Neural crest cell (in vitro differentiated cells): ENCODE results near the gene ZCCHC12. TPM values are rescaled to one million over a fixed set of nuclear protein-coding genes. Genes with fewer than 3 reads are reported as not detected.

Source experiments
- DNase-seq: peaks from one replicate; pipeline ENCODE4 v3.0.0; 2021; ENCODE audit warnings: low read depth, mixed read lengths, low spot score
- H3K27ac Mint-ChIP-seq: one replicate; pipeline ENCODE4 v1.8.0; 2021; ENCODE audit warnings: mild to moderate bottlenecking, mixed read lengths; ENCODE audit not compliant: unreplicated experiment
- H3K27me3 Mint-ChIP-seq: 2 replicates; pipeline ENCODE4 v1.8.0; 2021; ENCODE audit warnings: low read depth, mild to moderate bottlenecking, mixed read lengths
- H3K36me3 Mint-ChIP-seq: 2 replicates; pipeline ENCODE4 v1.8.0; 2021; ENCODE audit warnings: low read depth, mild to moderate bottlenecking, mixed read lengths
- H3K4me1 Mint-ChIP-seq: 2 replicates; pipeline ENCODE4 v1.8.0; 2021; ENCODE audit warnings: mixed read lengths
- H3K4me3 Mint-ChIP-seq: one replicate; pipeline ENCODE4 v1.8.0; 2021; ENCODE audit warnings: mild to moderate bottlenecking, mixed read lengths
- H3K9me3 Mint-ChIP-seq: 2 replicates; pipeline ENCODE4 v1.8.0; 2021; ENCODE audit warnings: mixed read lengths
- CTCF ChIP-seq: fragments of 200-600 bp; sonication (generic); conservative IDR thresholded peaks from 2 replicates; pipeline ENCODE4 v1.5.0; 2021; ENCODE audit warnings: antibody characterized with exemption, mild to moderate bottlenecking
- long read RNA-seq: library from polyadenylated mRNA; unstranded; transcript quantifications from one replicate; pipeline ENCODE4 v2.0.0, GENCODE V29; 2020
- total RNA-seq: library from RNA; stranded (reverse); gene quantifications from 2 replicates; pipeline ENCODE4 v1.2.1, GENCODE V29; 2021

ZCCHC12 gene
- 2.8 and 3.7 TPM in 2 replicates for total RNA-seq
- long read RNA-seq, transcript ZCCHC12-201 (4 exons, 2,231 nt): major isoform, 6 of 6 reads
- long read RNA-seq, partial matches to known transcripts: 0 of 6 reads
- long read RNA-seq, other reads (novel, unspliced or antisense): 0 of 6 reads

GRCh38 chrX:118823263-118824172 is at the start of gene ZCCHC12:
TSS of gene ZCCHC12 (plus strand) at chrX:118823824. CDS start at chrX:118825245, 1,421 bp downstream.
- Mint-ChIP-seq H3K4me3 (peak within 1 kb of the TSS; percentile 95), H3K4me1 (peaks cover 15% of the 10 kb centered on the region), H3K36me3 (peaks cover 5% of the 10 kb centered on the region), H3K27ac (peak within 1 kb of the TSS; percentile 57), H3K9me3 (peaks cover 3% of the 10 kb centered on the region), H3K27me3 (peaks cover 42% of the 10 kb centered on the region)
- no peak for TF ChIP-seq CTCF
- peak; percentile 60 for DNase-seq

GRCh38 chrX:118779581-118779980 is 44.0 kb upstream of the ZCCHC12 start:
- Mint-ChIP-seq H3K27me3 (no peaks in the 10 kb centered on the region), H3K9me3 (no peaks in the 10 kb centered on the region), H3K36me3 (no peaks in the 10 kb centered on the region), H3K4me1 (no peaks in the 10 kb centered on the region), H3K4me3 (no peak overlapping the region), H3K27ac (no peak overlapping the region)
- DNase-seq: no peak
- no peak for TF ChIP-seq CTCF

GRCh38 chrX:118780509-118780908 is 43.1 kb upstream of the ZCCHC12 start:
- Mint-ChIP-seq H3K4me3 (no peak overlapping the region), H3K27ac (no peak overlapping the region), H3K4me1 (no peaks in the 10 kb centered on the region), H3K27me3 (no peaks in the 10 kb centered on the region), H3K9me3 (no peaks in the 10 kb centered on the region), H3K36me3 (no peaks in the 10 kb centered on the region)
- no peak for DNase-seq
- TF ChIP-seq CTCF: no peak

DNA sequence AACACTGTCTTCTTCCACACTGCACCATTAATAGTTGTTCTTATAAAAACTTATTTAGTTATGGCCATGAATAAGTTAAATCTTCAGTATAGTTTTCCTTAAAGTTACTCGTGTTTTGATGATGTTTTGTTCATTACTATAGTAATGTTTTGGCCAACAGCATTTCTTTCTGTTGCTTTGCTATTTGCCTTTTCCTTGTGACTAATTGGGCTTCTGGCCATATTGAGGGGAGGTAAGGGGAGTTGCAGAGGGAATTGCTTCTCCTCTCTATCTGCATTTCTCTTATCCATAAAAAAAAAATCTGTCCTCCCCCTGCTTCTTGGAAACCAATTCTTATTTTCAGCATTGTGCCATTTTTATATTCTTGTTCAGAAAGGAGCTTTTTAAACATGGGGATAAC is 42.7 kb upstream of the ZCCHC12 start:
- no peak for TF ChIP-seq CTCF
- Mint-ChIP-seq H3K36me3 (no peaks in the 10 kb centered on the region), H3K27me3 (no peaks in the 10 kb centered on the region), H3K27ac (no peak overlapping the region), H3K9me3 (no peaks in the 10 kb centered on the region), H3K4me1 (no peaks in the 10 kb centered on the region), H3K4me3 (no peak overlapping the region)
- no peak for DNase-seq

DNA sequence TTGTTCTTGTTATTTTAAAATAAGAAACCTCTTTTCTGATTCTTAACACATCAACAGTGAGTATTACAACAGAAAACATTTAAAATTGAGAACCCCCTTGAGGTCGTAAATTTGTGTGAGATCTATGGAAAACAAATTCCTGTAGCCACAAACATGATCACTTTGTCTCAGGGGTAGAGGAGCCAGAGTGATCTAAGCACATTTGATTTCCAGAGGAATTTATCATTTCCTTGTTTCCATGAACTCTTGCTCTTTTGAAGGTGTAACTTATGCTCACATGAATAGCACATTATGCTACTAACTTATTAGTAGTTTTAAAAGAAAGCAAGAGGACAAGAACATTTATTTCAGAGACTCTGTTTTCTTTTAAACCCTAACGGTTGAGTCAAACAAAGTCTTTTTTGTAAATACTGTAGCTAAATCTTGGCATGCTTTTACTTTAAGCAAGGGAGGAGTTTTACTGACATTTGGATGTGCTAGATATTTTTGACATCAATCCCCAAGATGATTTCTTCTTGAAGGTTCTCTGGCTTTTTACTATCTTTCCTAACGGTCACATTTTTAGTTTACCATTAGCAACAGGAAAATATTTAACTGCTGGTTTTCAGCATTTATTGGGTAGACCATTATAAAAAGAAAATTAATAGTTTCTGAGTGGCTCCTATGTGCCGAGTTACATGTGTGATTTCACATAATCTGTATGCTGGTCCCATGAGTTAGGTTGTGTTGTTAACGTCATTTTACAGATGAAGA is 27.9 kb upstream of the ZCCHC12 start:
- Mint-ChIP-seq H3K9me3 (peaks cover 5% of the 10 kb centered on the region), H3K27ac (no peak overlapping the region), H3K4me1 (peaks cover 21% of the 10 kb centered on the region), H3K36me3 (peaks cover 2% of the 10 kb centered on the region), H3K4me3 (no peak overlapping the region), H3K27me3 (no peaks in the 10 kb centered on the region)
- no peak for TF ChIP-seq CTCF
- no peak for DNase-seq
